H1 (cell line): ENCODE data around the gene AKAP12. TPM values are rescaled to one million over a fixed set of nuclear protein-coding genes. Genes with fewer than 3 reads are reported as not detected.

Experiments
- CTCF ChIA-PET: fragments of 300-600 bp; sonication (Branson Sonifier 250); formaldehyde crosslinking; loops from one replicate; lab custom pipeline; 2021; ENCODE audit not compliant: partially characterized antibody; lab: Charles Lee
- POLR2A ChIA-PET: fragments of 300-600 bp; sonication (Branson Sonifier 250); formaldehyde crosslinking; loops from one replicate; lab custom pipeline; 2021; ENCODE audit warnings: inconsistent platforms; ENCODE audit not compliant: partially characterized antibody; lab: Charles Lee
- DNase-seq, 2 experiments: peaks; one replicate each; pipeline versions ENCODE4 v3.0.0 to v3.0.0-alpha.2; 2010 to 2022; ENCODE audit warnings: low spot score in 2 of 2, low read depth in 1 of 2, mixed read lengths in 1 of 2
- FAIRE-seq: peaks from 2 replicates; lab custom pipeline; 2011; peaks lifted over from hg19 to GRCh38; lab: Jason Lieb, UNC
- H2AFZ ChIP-seq: 2 replicates; pipeline ENCODE4 v1.8.1; 2012; ENCODE audit warnings: low read length, inconsistent platforms
- H2AK5ac ChIP-seq: 2 replicates; pipeline ENCODE4 v1.6.1; 2013; ENCODE audit warnings: low read depth, low read length
- H2BK120ac ChIP-seq: replicated peaks from 2 replicates; pipeline ENCODE3; 2013; ENCODE audit warnings: low read depth, low read length, inconsistent platforms
- H2BK12ac ChIP-seq: 2 replicates; pipeline ENCODE4 v1.6.1; 2013; ENCODE audit warnings: low read depth, low read length
- H2BK15ac ChIP-seq: 2 replicates; pipeline ENCODE4 v1.6.1; 2013; ENCODE audit warnings: low read length
- H2BK20ac ChIP-seq: 2 replicates; pipeline ENCODE4 v1.6.1; 2013; ENCODE audit warnings: low read length
- H2BK5ac ChIP-seq: 2 replicates; pipeline ENCODE4 v1.6.1; 2013; ENCODE audit warnings: low read depth, low read length
- H3K14ac ChIP-seq: 2 replicates; pipeline ENCODE4 v1.6.1; 2013; ENCODE audit warnings: inconsistent platforms; ENCODE audit not compliant: insufficient read length
- H3K18ac ChIP-seq: 2 replicates; pipeline ENCODE4 v1.6.1; 2013; ENCODE audit warnings: low read length; ENCODE audit errors: extremely low read depth
- H3K23ac ChIP-seq: 2 replicates; pipeline ENCODE4 v1.6.1; 2013; ENCODE audit warnings: inconsistent platforms; ENCODE audit not compliant: insufficient read length
- H3K23me2 ChIP-seq: 2 replicates; pipeline ENCODE4 v1.6.1; 2013; ENCODE audit warnings: low read depth, low read length
- H3K27ac ChIP-seq: 2 replicates; pipeline ENCODE4 v1.6.1; 2011; ENCODE audit warnings: low read depth, low read length, inconsistent platforms
- H3K27me3 ChIP-seq, 4 experiments: replicated peaks in 1 of 4; 1 replicate in 1 of 4; 2 replicates in 3 of 4; pipeline versions ENCODE4 v1.6.1 to v1.8.1; 2011 to 2013; ENCODE audit warnings: low read length in 3 of 4, mild to moderate bottlenecking in 3 of 4, inconsistent platforms in 2 of 4, mixed read lengths in 2 of 4, moderate library complexity in 1 of 4; ENCODE audit not compliant: control insufficient read depth in 3 of 4, insufficient read depth in 3 of 4; ENCODE audit errors: extremely low read depth in 1 of 4
- H3K36me3 ChIP-seq, 4 experiments: 2 replicates each; pipeline versions ENCODE4 v1.6.1 to v1.8.1; 2011 to 2013; ENCODE audit warnings: mild to moderate bottlenecking in 4 of 4, low read length in 3 of 4, moderate library complexity in 2 of 4, control low read depth in 1 of 4, inconsistent platforms in 1 of 4; ENCODE audit not compliant: insufficient read depth in 4 of 4, control insufficient read depth in 2 of 4
- H3K4ac ChIP-seq: replicated peaks from 2 replicates; pipeline ENCODE3; 2013; ENCODE audit warnings: low read length, low read depth, mixed read lengths, inconsistent platforms; ENCODE audit not compliant: insufficient read length
- H3K4me1 ChIP-seq, 4 experiments: replicated peaks in 1 of 4; 1 replicate in 1 of 4; 2 replicates in 3 of 4; pipeline versions ENCODE4 v1.6.1 to v1.8.1; 2011 to 2013; ENCODE audit warnings: low read length in 3 of 4, inconsistent platforms in 2 of 4, mixed read lengths in 1 of 4; ENCODE audit not compliant: insufficient read depth in 4 of 4, control insufficient read depth in 3 of 4
- H3K4me2 ChIP-seq, 2 experiments: 2 replicates each; pipeline versions ENCODE4 v1.6.1 to v1.8.1; 2011 to 2013; ENCODE audit warnings: low read depth in 2 of 2, low read length in 2 of 2, control low read depth in 1 of 2, inconsistent platforms in 1 of 2, mild to moderate bottlenecking in 1 of 2; ENCODE audit not compliant: insufficient read depth in 1 of 2
- H3K4me3 ChIP-seq, 4 experiments: fragments of 200-600, 300-600 bp in 1 of 4; sonication (generic), shearing (Covaris generic), sonication (Bioruptor Twin) in 1 of 4; 2 replicates each; pipeline versions ENCODE4 v1.5.1 to v1.8.1; 2011 to 2016; ENCODE audit warnings: low read length in 4 of 4, low read depth in 3 of 4, control low read depth in 2 of 4, inconsistent platforms in 2 of 4, mild to moderate bottlenecking in 2 of 4, mixed read lengths in 1 of 4, moderate library complexity in 1 of 4; ENCODE audit not compliant: insufficient read depth in 2 of 4; ENCODE audit errors: extremely low read depth in 1 of 4
- H3K56ac ChIP-seq: replicated peaks from 2 replicates; pipeline ENCODE3; 2013; ENCODE audit warnings: low read depth, mild to moderate bottlenecking, mixed read lengths, low read length, inconsistent platforms; ENCODE audit not compliant: insufficient read length
- H3K79me1 ChIP-seq: 2 replicates; pipeline ENCODE4 v1.6.1; 2013; ENCODE audit warnings: low read depth, low read length, control low read depth
- H3K79me2 ChIP-seq, 2 experiments: 2 replicates each; pipeline versions ENCODE4 v1.6.1 to v1.8.1; 2012 to 2013; ENCODE audit warnings: low read length in 2 of 2, mild to moderate bottlenecking in 2 of 2, inconsistent platforms in 1 of 2; ENCODE audit not compliant: insufficient read depth in 2 of 2, control insufficient read depth in 1 of 2
- H3K9ac ChIP-seq, 4 experiments: replicated peaks in 1 of 4; 1 replicate in 1 of 4; 2 replicates in 3 of 4; pipeline versions ENCODE4 v1.6.1 to v1.8.1; 2011 to 2013; ENCODE audit warnings: low read depth in 3 of 4, low read length in 3 of 4, control low read depth in 2 of 4, mild to moderate bottlenecking in 2 of 4, moderate library complexity in 2 of 4, inconsistent platforms in 1 of 4; ENCODE audit errors: extremely low read depth in 1 of 4
- H3K9me3 ChIP-seq, 2 experiments: 2 replicates each; pipeline versions ENCODE4 v1.6.1 to v1.8.1; 2012 to 2013; ENCODE audit warnings: mild to moderate bottlenecking in 2 of 2, moderate library complexity in 2 of 2, control low read depth in 1 of 2, inconsistent platforms in 1 of 2, low read depth in 1 of 2, low read length in 1 of 2, mixed read lengths in 1 of 2; ENCODE audit not compliant: insufficient read depth in 2 of 2
- H4K20me1 ChIP-seq, 2 experiments: replicated peaks in 1 of 2; 2 replicates each; pipeline versions ENCODE3 to v1.8.1; 2011 to 2013; ENCODE audit warnings: inconsistent platforms in 2 of 2, low read length in 2 of 2, mild to moderate bottlenecking in 1 of 2; ENCODE audit not compliant: insufficient read depth in 2 of 2, control insufficient read depth in 1 of 2
- H4K5ac ChIP-seq: 2 replicates; pipeline ENCODE4 v1.6.1; 2013; ENCODE audit warnings: low read length, low read depth, mixed read lengths, inconsistent platforms; ENCODE audit not compliant: insufficient read length
- H4K8ac ChIP-seq: 2 replicates; pipeline ENCODE4 v1.8.0; 2013; ENCODE audit warnings: mild to moderate bottlenecking, moderate library complexity, low read length, inconsistent platforms; ENCODE audit not compliant: insufficient read depth; ENCODE audit errors: extremely low read depth
- H4K91ac ChIP-seq: replicated peaks from 2 replicates; pipeline ENCODE3; 2013; ENCODE audit warnings: low read length, mixed read lengths, inconsistent platforms; ENCODE audit not compliant: insufficient read length
- JUN ChIP-seq: IDR thresholded peaks from 2 replicates; pipeline ENCODE4 v1.6.1; 2011; ENCODE audit warnings: low read depth, mild to moderate bottlenecking, improper control_type of control experiment, low read length
- RXRA ChIP-seq: IDR thresholded peaks from 2 replicates; pipeline ENCODE4 v1.6.1; 2011; ENCODE audit warnings: low read depth, mild to moderate bottlenecking, low read length, moderate library complexity; ENCODE audit not compliant: insufficient read depth
- WGBS, 2 experiments: shearing (Covaris generic) in 1 of 2; methylation state at CpG; one replicate each; pipeline versions ENCODE4 v1.1.6 to v1.1.7; 2013 to 2015; ENCODE audit warnings: low lambda C conversion rate in 2 of 2, mixed read lengths in 2 of 2, inconsistent platforms in 1 of 2, low coverage in 1 of 2, missing lambda C conversion rate in 1 of 2; ENCODE audit not compliant: insufficient replicate concordance in 2 of 2, insufficient coverage in 1 of 2, insufficient read length in 1 of 2; ENCODE audit errors: extremely low coverage in 1 of 2, missing lambda C conversion rate in 1 of 2; 5-methylcytosine and 5-hydroxymethylcytosine counted together
- polyA plus RNA-seq, 7 experiments: library from polyadenylated mRNA; depleted of rRNA in 3 of 7; stranded (reverse) in 5 of 7; unstranded in 2 of 7; fragments of >200 nt in 5 of 7; fragments of 200-250 nt in 2 of 7; gene quantifications; 1 replicate in 5 of 7; 2 replicates in 1 of 7; 4 replicates in 1 of 7; pipeline versions ENCODE4 v1.2.1 to v1.2.3, GENCODE V29; 2011 to 2013; ENCODE audit warnings: missing spikeins in 2 of 7, mixed read lengths in 2 of 7
- total RNA-seq: library from RNA; stranded (reverse); fragmentation: NEBNext Ultra II Directional; extraction: Animal tissue kit (Norgen Biotek cat#: 25700); gene quantifications from 2 replicates; pipeline ENCODE4 v1.2.1, GENCODE V29; 2021

AKAP12 gene
- total and polyA plus RNA-seq, 2 of the 8 experiments (the other 6 are each of a cell fraction or from before 2014, with no cell fraction given), result 14.6 to 79.2 TPM

DNA sequence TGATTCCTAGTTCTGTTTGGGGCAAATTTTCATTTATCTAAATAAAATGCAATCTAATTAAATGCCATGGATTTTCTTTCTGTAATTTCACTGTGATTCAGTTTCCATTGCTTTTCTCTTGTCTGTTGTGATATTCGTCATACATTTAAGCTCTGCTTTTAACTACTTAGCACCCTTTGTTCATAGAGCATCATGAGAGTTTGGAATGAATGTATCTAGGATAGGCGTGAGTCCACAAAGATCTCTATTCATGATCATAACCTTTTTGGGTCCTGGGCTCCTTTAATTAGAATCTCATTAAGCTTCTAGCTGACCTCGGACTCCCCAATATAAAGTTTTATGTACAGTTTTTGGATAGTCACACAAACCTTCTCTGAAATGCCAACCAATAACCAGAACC, 118.7 kb downstream of the AKAP12 start:
- no peak overlapping the region for H2BK12ac ChIP-seq
- DNase-seq, result no peak
- no peak overlapping the region for H2BK5ac ChIP-seq
- H2AK5ac ChIP-seq, result no peak overlapping the region
- no peak overlapping the region for H3K27ac ChIP-seq
- H3K14ac ChIP-seq, result no peak overlapping the region
- H3K4me3 ChIP-seq, result no peak overlapping the region
- H3K4me2 ChIP-seq, result no peak overlapping the region
- no peaks in the 10 kb centered on the region for H3K4me1 ChIP-seq
- no peak overlapping the region for H3K9ac ChIP-seq
- H2AFZ ChIP-seq, result no peak overlapping the region
- H4K91ac ChIP-seq, result no peak overlapping the region
- H4K20me1 ChIP-seq, result no peaks in the 10 kb centered on the region
- H3K4ac ChIP-seq, result no peak overlapping the region
- H4K8ac ChIP-seq, result no peak overlapping the region
- no peak overlapping the region for H2BK20ac ChIP-seq
- ChIA-PET CTCF (interaction anchor here (0.5 to 1.6 kb wide), 2 partner anchors 11 to 445 kb away, joined by 4 read pairs; no protein-coding TSS in a partner anchor), POLR2A (interaction anchor here (2.0 kb wide), 1 partner anchor 32 kb away, joined by 6 read pairs; no protein-coding TSS in a partner anchor)
- no peak overlapping the region for H3K23ac ChIP-seq
- WGBS, 2 experiments, result 98% methylated on average over 3 of the region's 3 CpGs; no CpG with 5 or more reads in 1 of the 2 experiments
- H3K56ac ChIP-seq, result no peak overlapping the region
- H3K23me2 ChIP-seq, result no peaks in the 10 kb centered on the region
- no peak overlapping the region for H3K18ac ChIP-seq
- no peak overlapping the region for H2BK15ac ChIP-seq
- no peak for FAIRE-seq
- no peaks in the 10 kb centered on the region for H3K79me1 ChIP-seq
- no peaks in the 10 kb centered on the region for H3K9me3 ChIP-seq
- peaks cover 0 to 8% (median 0%) of the 10 kb centered on the region in 4 experiments; a peak in 2 of 8 replicates for H3K36me3 ChIP-seq
- no peak overlapping the region for H2BK120ac ChIP-seq
- TF ChIP-seq JUN (no peak), RXRA (no peak)
- H4K5ac ChIP-seq, result no peak overlapping the region
- H3K27me3 ChIP-seq, result no peaks in the 10 kb centered on the region
- no peaks in the 10 kb centered on the region for H3K79me2 ChIP-seq
